ENCODE results near the gene LMF1. TPM values are rescaled to one million over a fixed set of nuclear protein-coding genes. Genes with fewer than 3 reads are reported as not detected.

Gene LMF1
- total and polyA plus RNA-seq, 12 donors: 5.1 to 15.4 (median 7.6) TPM

DNA sequence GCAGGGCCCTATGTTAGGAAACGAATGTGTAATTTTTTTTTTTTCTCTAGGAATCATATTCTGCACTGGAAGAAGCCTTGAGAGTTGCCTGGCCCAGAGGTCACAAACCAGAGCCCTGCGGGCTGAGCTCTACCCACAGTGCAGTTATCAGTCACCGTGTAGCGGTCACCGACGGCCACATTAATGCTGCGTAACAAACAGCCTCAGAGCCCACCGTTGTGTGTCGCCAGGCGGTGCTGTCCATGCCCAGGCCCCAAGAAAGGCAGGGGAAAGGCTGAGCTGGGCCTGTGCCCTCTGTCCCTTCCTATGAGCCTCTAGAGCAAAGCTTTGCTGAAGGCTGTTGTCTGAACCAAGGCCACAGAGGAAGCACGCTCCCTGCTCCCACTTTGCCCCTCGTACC is 4.5 kb upstream of the LMF1 start:
- no peak overlapping the region for H3K27ac ChIP-seq
- intact Hi-C loops (cut with DNase I): no loop called here
- DNase-seq (no peak), ATAC-seq (no peak)
- TF ChIP-seq, protein P1, sequence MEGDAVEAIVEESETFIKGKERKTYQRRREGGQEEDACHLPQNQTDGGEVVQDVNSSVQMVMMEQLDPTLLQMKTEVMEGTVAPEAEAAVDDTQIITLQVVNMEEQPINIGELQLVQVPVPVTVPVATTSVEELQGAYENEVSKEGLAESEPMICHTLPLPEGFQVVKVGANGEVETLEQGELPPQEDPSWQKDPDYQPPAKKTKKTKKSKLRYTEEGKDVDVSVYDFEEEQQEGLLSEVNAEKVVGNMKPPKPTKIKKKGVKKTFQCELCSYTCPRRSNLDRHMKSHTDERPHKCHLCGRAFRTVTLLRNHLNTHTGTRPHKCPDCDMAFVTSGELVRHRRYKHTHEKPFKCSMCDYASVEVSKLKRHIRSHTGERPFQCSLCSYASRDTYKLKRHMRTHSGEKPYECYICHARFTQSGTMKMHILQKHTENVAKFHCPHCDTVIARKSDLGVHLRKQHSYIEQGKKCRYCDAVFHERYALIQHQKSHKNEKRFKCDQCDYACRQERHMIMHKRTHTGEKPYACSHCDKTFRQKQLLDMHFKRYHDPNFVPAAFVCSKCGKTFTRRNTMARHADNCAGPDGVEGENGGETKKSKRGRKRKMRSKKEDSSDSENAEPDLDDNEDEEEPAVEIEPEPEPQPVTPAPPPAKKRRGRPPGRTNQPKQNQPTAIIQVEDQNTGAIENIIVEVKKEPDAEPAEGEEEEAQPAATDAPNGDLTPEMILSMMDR (IDR thresholded peaks at IDR 0.05): no peak
- H3K27me3 ChIP-seq: peaks cover 4 to 20% (median 11%) of the 10 kb centered on the region in 7 donors
- peaks cover 0 to 4% (median 0%) of the 10 kb centered on the region in 11 donors for H3K9me3 ChIP-seq
- no peaks in the 10 kb centered on the region for H3K36me3 ChIP-seq
- 94 to 95% methylated on average over 12 of the region's 12 CpGs for WGBS, 2 donors
- H3K4me1 ChIP-seq: peaks cover 5 to 25% (median 12%) of the 10 kb centered on the region in 9 donors
- no peak overlapping the region for H3K4me3 ChIP-seq

DNA sequence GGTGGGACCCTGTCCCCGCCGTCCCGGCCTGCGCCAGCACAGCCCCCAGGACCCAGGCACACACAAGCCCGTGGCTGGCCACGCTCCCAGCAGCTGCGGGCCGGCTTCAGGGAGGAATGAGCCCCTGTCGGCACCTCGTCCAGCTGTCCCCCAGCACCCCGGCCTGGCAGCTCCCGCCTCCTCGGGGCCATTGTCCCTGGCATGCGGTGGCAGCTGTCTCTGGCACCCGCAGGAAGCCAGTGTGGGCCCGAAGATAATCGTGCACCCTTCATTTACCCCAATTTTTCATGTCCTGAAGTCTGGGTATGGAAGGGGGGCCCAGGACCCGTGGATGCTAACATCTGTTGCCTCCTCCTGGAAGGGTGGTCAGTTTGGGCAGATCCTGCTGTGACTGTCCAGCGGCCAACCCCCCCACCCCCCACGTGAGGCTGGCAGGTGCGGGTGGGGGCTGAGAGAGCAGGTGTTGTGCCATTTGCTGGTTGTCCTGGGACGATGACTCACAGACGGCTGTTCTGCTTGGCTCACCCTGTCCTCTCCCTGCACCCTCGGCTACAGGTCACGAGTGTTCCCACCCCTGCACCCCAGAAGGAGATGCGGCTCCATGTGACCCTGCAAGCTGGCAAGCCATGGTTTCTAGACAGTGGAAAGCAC is 4.0 kb upstream of the LMF1 start:
- H3K4me3 ChIP-seq: no peak overlapping the region
- intact Hi-C loops (cut with DNase I): no loop called here
- TF ChIP-seq, protein P1 (IDR thresholded peaks at IDR 0.05): no peak
- DNase-seq: no peak
- peaks cover 0 to 14% (median 6%) of the 10 kb centered on the region in 7 donors for H3K27me3 ChIP-seq
- H3K4me1 ChIP-seq: peaks cover 5 to 27% (median 12%) of the 10 kb centered on the region in 9 donors
- no peaks in the 10 kb centered on the region for H3K36me3 ChIP-seq
- ATAC-seq: no peak
- H3K9me3 ChIP-seq: peaks cover 0 to 4% (median 0%) of the 10 kb centered on the region in 11 donors
- 42 to 52% methylated on average over 26 of the region's 26 CpGs for WGBS, 2 donors
- no peak overlapping the region for H3K27ac ChIP-seq

DNA sequence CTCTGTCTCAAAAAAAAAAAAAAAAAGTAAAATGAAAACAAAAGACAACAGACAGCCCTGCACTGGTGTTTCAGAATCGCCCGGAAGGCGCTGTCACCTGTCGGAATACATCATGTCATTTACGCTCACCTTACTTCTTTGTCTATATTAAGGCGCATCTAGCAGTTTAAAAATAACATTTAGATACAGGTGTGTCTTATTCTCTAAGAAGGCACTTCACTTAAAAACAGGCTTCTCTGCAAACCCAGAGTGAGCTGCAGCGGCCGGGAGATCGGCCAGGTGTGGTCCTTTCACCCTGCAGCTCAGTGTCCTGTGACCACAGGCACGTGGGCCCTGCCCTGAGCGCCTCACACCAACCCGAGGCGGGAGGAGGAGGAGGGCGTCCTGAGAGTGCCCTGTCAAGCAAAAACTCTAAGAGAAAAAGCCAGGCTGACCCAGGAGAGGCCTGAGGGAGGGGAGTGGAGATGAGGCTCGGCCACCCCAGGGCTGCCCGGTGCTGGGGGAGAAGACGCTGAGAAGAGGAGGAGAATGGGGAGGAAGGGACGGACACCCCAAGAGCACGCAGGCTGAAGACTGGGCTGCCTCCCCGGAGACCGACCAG is 3.3 kb upstream of the LMF1 start:
- ATAC-seq (no peak), DNase-seq (no peak)
- Histone ChIP-seq H3K36me3 (no peaks in the 10 kb centered on the region), H3K4me1 (peaks cover 9 to 33% (median 18%) of the 10 kb centered on the region in 9 donors), H3K9me3 (peaks cover 0 to 4% (median 0%) of the 10 kb centered on the region in 11 donors), H3K4me3 (no peak overlapping the region), H3K27ac (no peak overlapping the region), H3K27me3 (peaks cover 0 to 9% (median 0%) of the 10 kb centered on the region in 7 donors)
- 52 to 55% methylated on average over 19 to 21 of the region's 21 CpGs for WGBS, 2 donors
- intact Hi-C loops (cut with DNase I): no loop called here
- TF ChIP-seq, protein P1 (IDR thresholded peaks at IDR 0.05): no peak

DNA sequence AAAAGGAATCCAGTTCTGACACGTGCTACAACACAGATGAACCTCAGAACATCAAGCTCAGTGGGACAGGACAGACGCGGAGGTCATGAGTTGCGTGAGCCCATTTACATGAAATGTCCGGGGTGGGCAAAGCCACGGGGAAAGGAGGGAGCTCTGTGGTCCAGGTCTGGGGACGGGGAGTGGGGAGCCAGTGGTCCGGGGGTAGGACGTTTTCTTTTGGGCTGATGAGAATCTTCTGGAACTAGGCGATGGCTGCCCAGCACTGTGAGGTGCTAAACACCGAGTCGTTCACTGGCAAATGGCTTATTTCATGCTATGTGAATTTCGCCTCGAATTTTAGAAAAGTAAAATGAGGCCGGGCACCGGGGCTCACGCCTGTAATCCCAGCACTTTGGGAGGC is 2.6 kb upstream of the LMF1 start:
- H3K27ac ChIP-seq: no peak overlapping the region
- WGBS, 2 donors: 81 to 89% methylated on average over 17 of the region's 17 CpGs
- H3K36me3 ChIP-seq: peaks cover 0 to under 1% (median 0%) of the 10 kb centered on the region in 9 donors
- ATAC-seq (no peak), DNase-seq (no peak)
- peaks cover 0 to 4% (median 0%) of the 10 kb centered on the region in 11 donors for H3K9me3 ChIP-seq
- no peak overlapping the region for H3K4me3 ChIP-seq
- intact Hi-C loops (cut with DNase I): no loop called here
- H3K4me1 ChIP-seq: peaks cover 9 to 39% (median 21%) of the 10 kb centered on the region in 9 donors
- peaks cover 0 to 1% (median 0%) of the 10 kb centered on the region in 7 donors for H3K27me3 ChIP-seq
- TF ChIP-seq, protein P1 (IDR thresholded peaks at IDR 0.05): no peak

Data from heart right ventricle (tissue), 16 donors.